Endothelial cell of umbilical vein (primary cell): Measurements from ENCODE around the gene MVB12B. TPM values are rescaled to one million over a fixed set of nuclear protein-coding genes. Genes with fewer than 3 reads are reported as not detected.

Experiments used
- BruUV-seq: library from RNA; stranded (reverse); fragments of 400-500 nt; replicated peaks from 2 replicates; lab custom pipeline; 2021; lab: Mats Ljungman, UMichigan
- CTCF ChIA-PET: fragments of 300-600, 350-600 bp; sonication (Branson Sonifier 250); formaldehyde crosslinking; loops from one replicate; lab custom pipeline; 2021; ENCODE audit warnings: antibody characterized with exemption, inconsistent platforms; lab: Charles Lee
- POLR2A ChIA-PET: fragments of 300-600, 350-600 bp; sonication (Branson Sonifier 250); formaldehyde crosslinking; loops from one replicate; lab custom pipeline; 2021; ENCODE audit warnings: antibody characterized with exemption, inconsistent platforms; lab: Charles Lee
- DNase-seq: peaks from one replicate; pipeline ENCODE4 v3.0.0-alpha.2; 2011; ENCODE audit warnings: low read depth, low spot score
- FAIRE-seq: peaks from 2 replicates; lab custom pipeline; 2011; peaks lifted over from hg19 to GRCh38; lab: Jason Lieb, UNC
- H2AFZ ChIP-seq: 2 replicates; pipeline ENCODE4 v1.6.0; 2012; ENCODE audit warnings: low read depth, low read length, control low read depth, inconsistent platforms
- H3K27ac ChIP-seq: 2 replicates; pipeline ENCODE4 v1.5.1; 2011; ENCODE audit warnings: low read depth, mild to moderate bottlenecking, control low read depth, low read length, moderate library complexity; ENCODE audit not compliant: insufficient read depth
- H3K27me3 ChIP-seq, 2 experiments: 2 replicates each; pipeline versions ENCODE4 v1.6.0 to v1.6.1; 2011; ENCODE audit warnings: low read length in 2 of 2, mixed read lengths in 1 of 2; ENCODE audit not compliant: control insufficient read depth in 2 of 2, insufficient read depth in 2 of 2
- H3K36me3 ChIP-seq, 2 experiments: 2 replicates in 1 of 2; 3 replicates in 1 of 2; pipeline ENCODE4 v1.5.1; 2011; ENCODE audit warnings: low read length in 2 of 2, mild to moderate bottlenecking in 1 of 2, moderate library complexity in 1 of 2; ENCODE audit not compliant: control insufficient read depth in 2 of 2, insufficient read depth in 2 of 2; ENCODE audit errors: extremely low read depth in 1 of 2
- H3K4me1 ChIP-seq: 3 replicates; pipeline ENCODE4 v1.5.1; 2011; ENCODE audit warnings: mild to moderate bottlenecking, low read length; ENCODE audit not compliant: control insufficient read depth, insufficient read depth; ENCODE audit errors: extremely low read depth
- H3K4me2 ChIP-seq: 2 replicates; pipeline ENCODE4 v1.6.1; 2011; ENCODE audit warnings: low read length, control low read depth, mixed read lengths; ENCODE audit not compliant: insufficient read depth
- H3K4me3 ChIP-seq, 3 experiments: fragments of 200-600 bp in 1 of 3; sonication (generic), shearing (Covaris generic) in 1 of 3; replicated peaks in 1 of 3; 2 replicates each; pipeline ENCODE4 v1.5.1; 2011 to 2016; ENCODE audit warnings: control low read depth in 3 of 3, low read length in 3 of 3, mild to moderate bottlenecking in 2 of 3, inconsistent platforms in 1 of 3, low read depth in 1 of 3, moderate library complexity in 1 of 3; ENCODE audit not compliant: insufficient read depth in 1 of 3
- H3K79me2 ChIP-seq: 2 replicates; pipeline ENCODE4 v1.6.0; 2012; ENCODE audit warnings: low read length, inconsistent platforms; ENCODE audit not compliant: control insufficient read depth, insufficient read depth
- H3K9ac ChIP-seq: replicated peaks from 2 replicates; pipeline ENCODE3; 2011; ENCODE audit warnings: low read length, control low read depth; ENCODE audit not compliant: insufficient read depth; ENCODE audit errors: extremely low read depth
- H3K9me1 ChIP-seq: replicated peaks from 3 replicates; pipeline ENCODE4 v1.6.0; 2011; ENCODE audit warnings: mild to moderate bottlenecking, low read length; ENCODE audit not compliant: control insufficient read depth, insufficient read depth; ENCODE audit errors: extremely low read depth
- H3K9me3 ChIP-seq: replicated peaks from 2 replicates; pipeline ENCODE4 v1.5.1; 2012; ENCODE audit warnings: low read length, inconsistent platforms; ENCODE audit not compliant: control insufficient read depth, insufficient read depth
- H4K20me1 ChIP-seq: replicated peaks from 2 replicates; pipeline ENCODE3; 2011; ENCODE audit warnings: mild to moderate bottlenecking, low read length; ENCODE audit not compliant: control insufficient read depth, insufficient read depth; ENCODE audit errors: extremely low read depth
- EZH2 ChIP-seq: IDR thresholded peaks from 2 replicates; pipeline ENCODE4 v1.6.1; 2012; ENCODE audit warnings: borderline replicate concordance, low read depth, mild to moderate bottlenecking, moderate library complexity, low read length, inconsistent platforms; ENCODE audit not compliant: severe bottlenecking
- FOS ChIP-seq: IDR thresholded peaks from 2 replicates; pipeline ENCODE4 v1.6.1; 2011; ENCODE audit warnings: mild to moderate bottlenecking, low read length, moderate library complexity, borderline replicate concordance; ENCODE audit not compliant: insufficient read depth
- GATA2 ChIP-seq: IDR thresholded peaks from 2 replicates; pipeline ENCODE4 v1.7.0; 2011; ENCODE audit warnings: low read depth, mild to moderate bottlenecking, moderate library complexity, mixed read lengths, low read length; ENCODE audit not compliant: insufficient read length, insufficient read depth
- JUN ChIP-seq: IDR thresholded peaks from 2 replicates; pipeline ENCODE4 v1.6.1; 2011; ENCODE audit warnings: borderline replicate concordance, low read depth; ENCODE audit not compliant: insufficient read length, insufficient read depth
- MYC ChIP-seq: IDR thresholded peaks from one replicate; pipeline ENCODE4 v1.6.1; 2011; ENCODE audit warnings: mild to moderate bottlenecking, low read depth, low read length
- POLR2A ChIP-seq: IDR thresholded peaks from 2 replicates; pipeline ENCODE4 v1.6.1; 2012; ENCODE audit warnings: low read depth, mild to moderate bottlenecking, control low read depth, low read length
- POLR2AphosphoS5 ChIP-seq: IDR thresholded peaks from 2 replicates; pipeline ENCODE4 v1.6.1; 2012; ENCODE audit warnings: low read depth, mild to moderate bottlenecking, control low read depth, low read length, moderate library complexity; ENCODE audit not compliant: insufficient read depth
- dilution Hi-C: fragments of 300-500 bp; cut with MboI; formaldehyde crosslinking; loops from one replicate; pipeline ENCODE4 v1.15.0; 2019; ENCODE audit warnings: low sequenced_read_pairs; ENCODE audit not compliant: extremely low pct_ligation_motif_present
- intact Hi-C: fragments of 100-400 bp; cut with micrococcal nuclease; formaldehyde crosslinking; loops from one replicate; pipeline ENCODE4 v1.10.0; 2022
- polyA plus RNA-seq, 4 experiments: library from polyadenylated mRNA; depleted of rRNA in 3 of 4; stranded (reverse) in 3 of 4; unstranded in 1 of 4; fragments of >200 nt; gene quantifications; 2 replicates each; pipeline versions ENCODE4 v1.2.1 to v1.2.3, GENCODE V29; 2011 to 2012; ENCODE audit warnings: missing spikeins in 1 of 4
- total RNA-seq: library from RNA; stranded (reverse); gene quantifications from 2 replicates; pipeline ENCODE4 v1.2.3, GENCODE V29; 2021
- TF ChIP-seq, protein P1 (sequence below): IDR thresholded peaks from 2 replicates; pipeline ENCODE4 v1.6.1; 2011; ENCODE audit not compliant: insufficient read depth, insufficient read length
- TF ChIP-seq, protein P2 (sequence below), 2 donors: IDR thresholded peaks; 1 replicate in 1 of 2; 2 replicates in 1 of 2; pipeline ENCODE4 v1.5.1; 2011; ENCODE audit warnings: low read length in 2 of 2, mild to moderate bottlenecking in 2 of 2, moderate library complexity in 2 of 2, control low read depth in 1 of 2, inconsistent platforms in 1 of 2, low read depth in 1 of 2; ENCODE audit not compliant: insufficient read depth in 1 of 2; ENCODE audit errors: extremely low read depth in 1 of 2

MVB12B gene
- total and polyA plus RNA-seq, 2 donors (not counting 3 experiments of a cell fraction or from before 2014, with no cell fraction given), result 6.6 to 17.3 TPM

DNA sequence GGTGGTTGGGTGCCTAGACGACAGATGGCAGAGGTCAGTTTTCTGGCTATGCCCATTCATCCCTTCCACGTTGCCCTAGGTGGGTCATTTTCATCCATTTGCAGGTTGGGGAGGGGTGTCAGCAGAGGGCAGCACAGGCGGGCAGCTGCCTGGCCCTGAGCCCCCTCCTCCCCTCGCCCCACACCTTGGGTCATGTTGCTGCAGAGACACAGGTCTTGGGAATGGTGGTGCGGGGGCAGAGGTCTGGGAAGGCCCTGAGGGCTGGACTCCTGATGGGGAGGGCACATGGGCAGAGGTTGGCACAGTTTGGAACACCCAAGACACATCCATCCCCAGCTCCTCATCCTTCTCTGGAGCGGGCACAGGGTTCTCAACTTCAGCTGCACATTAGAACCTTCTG, 183.9 kb downstream of the MVB12B start:
- H3K4me3 ChIP-seq, result no peak overlapping the region
- H2AFZ ChIP-seq, result no peak overlapping the region
- no peak for FAIRE-seq
- no peaks in the 10 kb centered on the region for H3K9me1 ChIP-seq
- peaks cover 1 to 7% of the 10 kb centered on the region in 2 experiments for H3K27me3 ChIP-seq
- TF ChIP-seq GATA2 (no peak), MYC (no peak), POLR2AphosphoS5 (no peak), JUN (no peak), POLR2A (no peak), FOS (no peak), EZH2 (no peak)
- TF ChIP-seq, protein P1, sequence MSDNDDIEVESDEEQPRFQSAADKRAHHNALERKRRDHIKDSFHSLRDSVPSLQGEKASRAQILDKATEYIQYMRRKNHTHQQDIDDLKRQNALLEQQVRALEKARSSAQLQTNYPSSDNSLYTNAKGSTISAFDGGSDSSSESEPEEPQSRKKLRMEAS, result no peak
- TF ChIP-seq, protein P2, sequence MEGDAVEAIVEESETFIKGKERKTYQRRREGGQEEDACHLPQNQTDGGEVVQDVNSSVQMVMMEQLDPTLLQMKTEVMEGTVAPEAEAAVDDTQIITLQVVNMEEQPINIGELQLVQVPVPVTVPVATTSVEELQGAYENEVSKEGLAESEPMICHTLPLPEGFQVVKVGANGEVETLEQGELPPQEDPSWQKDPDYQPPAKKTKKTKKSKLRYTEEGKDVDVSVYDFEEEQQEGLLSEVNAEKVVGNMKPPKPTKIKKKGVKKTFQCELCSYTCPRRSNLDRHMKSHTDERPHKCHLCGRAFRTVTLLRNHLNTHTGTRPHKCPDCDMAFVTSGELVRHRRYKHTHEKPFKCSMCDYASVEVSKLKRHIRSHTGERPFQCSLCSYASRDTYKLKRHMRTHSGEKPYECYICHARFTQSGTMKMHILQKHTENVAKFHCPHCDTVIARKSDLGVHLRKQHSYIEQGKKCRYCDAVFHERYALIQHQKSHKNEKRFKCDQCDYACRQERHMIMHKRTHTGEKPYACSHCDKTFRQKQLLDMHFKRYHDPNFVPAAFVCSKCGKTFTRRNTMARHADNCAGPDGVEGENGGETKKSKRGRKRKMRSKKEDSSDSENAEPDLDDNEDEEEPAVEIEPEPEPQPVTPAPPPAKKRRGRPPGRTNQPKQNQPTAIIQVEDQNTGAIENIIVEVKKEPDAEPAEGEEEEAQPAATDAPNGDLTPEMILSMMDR (IDR thresholded peaks at IDR 0.05; ENCODE audit: extremely low read depth in 1 of 2, insufficient read depth in 1 of 2, low read depth in 1 of 2, low read length in 2 of 2), result no peak
- BruUV-seq, result no TSS peak
- intact Hi-C loops (no loop called here), dilution Hi-C loops (no loop called here)
- no peaks in the 10 kb centered on the region for H4K20me1 ChIP-seq
- no peak overlapping the region for H3K9ac ChIP-seq
- H3K27ac ChIP-seq, result no peak overlapping the region
- H3K79me2 ChIP-seq, result no peaks in the 10 kb centered on the region
- H3K36me3 ChIP-seq, result no peaks in the 10 kb centered on the region
- H3K9me3 ChIP-seq, result no peaks in the 10 kb centered on the region
- no peak overlapping the region for H3K4me2 ChIP-seq
- ChIA-PET CTCF (interaction anchor here (1.2 to 6.3 kb wide), 2 partner anchors 11 to 41 kb away, joined by 3 to 26 read pairs; no protein-coding TSS in a partner anchor), POLR2A (no interaction called here)
- no peak for DNase-seq
- no peaks in the 10 kb centered on the region for H3K4me1 ChIP-seq
